Lower leg skin (tissue), 3 donors: ENCODE results near the gene TXNDC9.
"Not testable (repeated sequence)": the region's sequence is repeated elsewhere in the genome, so short reads cannot be mapped to it uniquely, and the experiment has no call there.

Source experiments
- CTCF ChIP-seq, 3 donors: fragments of 450-650 bp; IDR thresholded peaks; one replicate each; pipeline ENCODE4 v1.5.1; 2016; ENCODE audit warnings: antibody characterized with exemption in 3 of 3, mild to moderate bottlenecking in 3 of 3, moderate library complexity in 2 of 3
- POLR2A ChIP-seq, 2 donors: fragments of 450-650 bp; IDR thresholded peaks; one replicate each; pipeline ENCODE4 v1.6.1; 2016 to 2017; ENCODE audit warnings: antibody characterized with exemption in 2 of 2, mild to moderate bottlenecking in 1 of 2, moderate library complexity in 1 of 2

- TF ChIP-seq CTCF, POLR2A (IDR thresholded peaks at IDR 0.05): not testable (repeated sequence)
Observed at GRCh38 chr2:99301097-99301496, 35.0 kb downstream of the TXNDC9 start, which contains the start of gene LYG1.
